GM12891 (cell line): ENCODE results near the gene SLC11A2.

Source experiments
- DNase-seq: peaks from one replicate; pipeline ENCODE4 v3.0.0; 2011; ENCODE audit warnings: low spot score; ENCODE audit not compliant: insufficient read length
- FAIRE-seq: peaks from 2 replicates; lab custom pipeline; 2011; peaks lifted over from hg19 to GRCh38; lab: Jason Lieb, UNC
- PAX5 ChIP-seq: IDR thresholded peaks from 2 replicates; pipeline ENCODE4 v1.6.1; 2011; ENCODE audit warnings: low read length, moderate library complexity, mild to moderate bottlenecking; ENCODE audit not compliant: insufficient read depth, severe bottlenecking
- POLR2A ChIP-seq: IDR thresholded peaks from 2 replicates; pipeline ENCODE4 v1.6.1; 2011; ENCODE audit warnings: low read depth, low read length, control low read depth
- POLR2AphosphoS5 ChIP-seq: IDR thresholded peaks from 2 replicates; pipeline ENCODE4 v1.6.1; 2011; ENCODE audit warnings: low read depth, low read length, control low read depth
- POU2F2 ChIP-seq: IDR thresholded peaks from 2 replicates; pipeline ENCODE4 v1.6.1; 2011; ENCODE audit warnings: low read depth, mild to moderate bottlenecking, control low read depth, low read length, moderate library complexity
- SPI1 ChIP-seq: IDR thresholded peaks from 2 replicates; pipeline ENCODE4 v1.6.1; 2011; ENCODE audit warnings: low read depth, low read length, control low read depth
- TAF1 ChIP-seq: IDR thresholded peaks from 2 replicates; pipeline ENCODE4 v1.6.1; 2011; ENCODE audit warnings: low read depth, low read length, control low read depth

SLC11A2 gene

GRCh38 chr12:51055060-51055459, 28.9 kb upstream of the SLC11A2 start:
- FAIRE-seq (no peak), DNase-seq (no peak)
- no peak for TF ChIP-seq POU2F2

GRCh38 chr12:51051787-51052186, 25.6 kb upstream of the SLC11A2 start:
- FAIRE-seq (no peak), DNase-seq (no peak)
- no peak for TF ChIP-seq SPI1
- TF ChIP-seq PAX5, result no peak
- TF ChIP-seq POU2F2, result no peak
- no peak for TF ChIP-seq POLR2A
- TF ChIP-seq POLR2AphosphoS5, result no peak
- no peak for TF ChIP-seq TAF1

GRCh38 chr12:51049525-51049924, 23.3 kb upstream of the SLC11A2 start:
- TF ChIP-seq POLR2AphosphoS5 (no peak), POU2F2 (no peak), SPI1 (no peak), TAF1 (no peak), POLR2A (no peak), PAX5 (no peak)
- no peak for DNase-seq
- FAIRE-seq, result no peak

GRCh38 chr12:51048661-51049251, 22.6 kb upstream of the SLC11A2 start:
- DNase-seq (no peak), FAIRE-seq (no peak)
- TF ChIP-seq POLR2AphosphoS5, result no peak
- no peak for TF ChIP-seq TAF1
- TF ChIP-seq PAX5, result no peak
- TF ChIP-seq SPI1, result no peak
- TF ChIP-seq POLR2A, result no peak
- TF ChIP-seq POU2F2, result no peak

- FAIRE-seq, result peak; percentile 97
- peak; percentile 82 for DNase-seq
- TF ChIP-seq POU2F2 (peak; percentile 76; the same call in 1 of the 2 replicates), PAX5 (no peak), SPI1 (no peak), POLR2AphosphoS5 (peak; percentile 90), POLR2A (peak; percentile 90), TAF1 (peak; percentile 89)
These were observed 21.7 kb upstream of the SLC11A2 start, which contains the start of gene LETMD1 for GRCh38 chr12:51047655-51048540. TSS of gene LETMD1 (plus strand) at chr12:51048327. CDS start at chr12:51048357, 30 bp downstream.

- no peak for FAIRE-seq
- TF ChIP-seq TAF1 (no peak), POU2F2 (no peak), PAX5 (no peak), POLR2A (no peak)
- DNase-seq, result no peak
These were observed 10.1 kb upstream of the SLC11A2 start for GRCh38 chr12:51036279-51036678.

- no peak for DNase-seq
- FAIRE-seq, result no peak
- no peak for TF ChIP-seq SPI1
- no peak for TF ChIP-seq POLR2A
- no peak for TF ChIP-seq PAX5
- TF ChIP-seq POLR2AphosphoS5, result no peak
- TF ChIP-seq POU2F2, result no peak
- TF ChIP-seq TAF1, result no peak
These were observed 7.4 kb upstream of the SLC11A2 start for GRCh38 chr12:51033457-51034089.

- no peak for FAIRE-seq
- TF ChIP-seq POU2F2 (no peak), POLR2A (no peak), POLR2AphosphoS5 (no peak), PAX5 (no peak)
- DNase-seq, result no peak
These were observed 6.9 kb upstream of the SLC11A2 start for GRCh38 chr12:51033048-51033447.

- FAIRE-seq, result no peak
- TF ChIP-seq POU2F2 (no peak), PAX5 (no peak)
- DNase-seq, result no peak
These were observed 2.6 kb upstream of the SLC11A2 start for GRCh38 chr12:51028813-51029150.
